ENCODE measurements around the gene RTBDN.

Gene RTBDN

DNA sequence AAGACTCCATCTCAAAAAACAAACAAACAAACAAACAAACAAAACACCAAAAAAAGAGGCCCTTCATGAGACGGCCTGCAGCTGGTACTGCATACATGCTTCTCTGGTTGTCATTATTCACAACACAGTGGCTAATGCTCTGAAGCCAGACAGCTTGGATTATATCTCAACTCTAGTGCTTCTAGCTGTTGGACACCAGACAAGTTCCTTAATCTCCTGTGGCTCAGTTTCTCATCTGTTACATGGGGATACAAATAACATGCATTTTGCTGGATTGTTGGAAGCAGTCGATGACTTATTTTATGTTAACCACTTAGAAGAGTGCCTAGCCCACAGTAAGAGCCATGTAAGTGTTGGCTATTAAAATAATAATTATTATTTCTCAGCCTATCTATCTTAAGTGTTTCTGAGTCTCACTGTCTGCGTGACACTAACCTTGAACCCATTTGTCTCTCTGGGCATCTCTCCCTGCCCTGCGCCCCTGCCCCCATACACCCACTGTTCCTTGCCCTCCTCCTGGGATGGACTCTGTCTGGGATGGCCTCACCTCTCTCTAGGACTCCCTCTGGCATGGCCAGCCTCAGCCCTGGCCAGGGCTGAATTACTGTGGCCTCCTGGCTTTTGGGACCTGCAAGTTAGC lies 46.2 kb downstream of the RTBDN start:
- Histone ChIP-seq H3K27ac (ENCODE audit: low read depth, low read length) (peak overlapping the region; percentile 97), H3K4me1 (ENCODE audit: insufficient read depth, low read length) (peaks cover 33% of the 10 kb centered on the region), H3K4me3 (ENCODE audit: low read depth in 1 of 2, low read length in 2 of 2) (peak overlapping the region in 1 of 2 donors; percentile 70), H3K27me3 (ENCODE audit: control insufficient read depth in 1 of 2, insufficient read depth in 2 of 2, low read length in 2 of 2) (no peaks in the 10 kb centered on the region), H3K9me3 (ENCODE audit: low read length) (no peaks in the 10 kb centered on the region), H3K9ac (ENCODE audit: low read length) (peak overlapping the region; percentile 87), H3K36me3 (ENCODE audit: insufficient read depth, low read length) (no peaks in the 10 kb centered on the region)

DNA sequence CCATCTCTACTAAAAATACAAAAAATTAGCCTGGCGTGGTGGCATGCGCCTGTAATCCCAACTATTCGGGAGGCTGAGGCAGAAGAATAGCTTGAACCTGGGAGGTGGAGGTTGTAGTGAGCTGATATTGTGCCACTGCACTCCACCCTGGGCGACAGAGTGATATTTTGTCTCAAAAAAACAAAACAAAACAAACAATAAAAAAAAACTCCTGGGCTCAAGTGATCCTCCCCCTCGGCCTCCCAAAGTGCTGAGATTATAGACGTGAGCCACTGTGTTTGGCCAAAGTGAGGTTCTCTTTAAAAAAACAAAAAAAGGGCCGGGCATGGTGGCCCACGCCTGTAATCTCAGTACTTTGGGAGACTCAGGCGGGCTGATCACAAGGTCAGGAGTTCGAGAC lies 46.9 kb downstream of the RTBDN start:
- H3K4me3 ChIP-seq (ENCODE audit: low read depth in 1 of 2, low read length in 2 of 2), result no peak overlapping the region
- peaks cover 35% of the 10 kb centered on the region for H3K4me1 ChIP-seq (ENCODE audit: insufficient read depth, low read length)
- peak overlapping the region; percentile 97 for H3K27ac ChIP-seq (ENCODE audit: low read depth, low read length)
- H3K9me3 ChIP-seq (ENCODE audit: low read length), result no peaks in the 10 kb centered on the region
- no peaks in the 10 kb centered on the region for H3K36me3 ChIP-seq (ENCODE audit: insufficient read depth, low read length)
- H3K9ac ChIP-seq (ENCODE audit: low read length), result no peak overlapping the region
- no peaks in the 10 kb centered on the region for H3K27me3 ChIP-seq (ENCODE audit: control insufficient read depth in 1 of 2, insufficient read depth in 2 of 2, low read length in 2 of 2)

- Histone ChIP-seq H3K4me3 (ENCODE audit: low read depth in 1 of 2, low read length in 2 of 2) (no peak overlapping the region), H3K4me1 (ENCODE audit: insufficient read depth, low read length) (peaks cover 39% of the 10 kb centered on the region), H3K9ac (ENCODE audit: low read length) (no peak overlapping the region), H3K27me3 (ENCODE audit: control insufficient read depth in 1 of 2, insufficient read depth in 2 of 2, low read length in 2 of 2) (no peaks in the 10 kb centered on the region), H3K36me3 (ENCODE audit: insufficient read depth, low read length) (no peaks in the 10 kb centered on the region), H3K27ac (ENCODE audit: low read depth, low read length) (peak overlapping the region; percentile 97), H3K9me3 (ENCODE audit: low read length) (no peaks in the 10 kb centered on the region)
These were observed 47.4 kb downstream of the RTBDN start for GRCh38 chr19:12786952-12787351.

DNA sequence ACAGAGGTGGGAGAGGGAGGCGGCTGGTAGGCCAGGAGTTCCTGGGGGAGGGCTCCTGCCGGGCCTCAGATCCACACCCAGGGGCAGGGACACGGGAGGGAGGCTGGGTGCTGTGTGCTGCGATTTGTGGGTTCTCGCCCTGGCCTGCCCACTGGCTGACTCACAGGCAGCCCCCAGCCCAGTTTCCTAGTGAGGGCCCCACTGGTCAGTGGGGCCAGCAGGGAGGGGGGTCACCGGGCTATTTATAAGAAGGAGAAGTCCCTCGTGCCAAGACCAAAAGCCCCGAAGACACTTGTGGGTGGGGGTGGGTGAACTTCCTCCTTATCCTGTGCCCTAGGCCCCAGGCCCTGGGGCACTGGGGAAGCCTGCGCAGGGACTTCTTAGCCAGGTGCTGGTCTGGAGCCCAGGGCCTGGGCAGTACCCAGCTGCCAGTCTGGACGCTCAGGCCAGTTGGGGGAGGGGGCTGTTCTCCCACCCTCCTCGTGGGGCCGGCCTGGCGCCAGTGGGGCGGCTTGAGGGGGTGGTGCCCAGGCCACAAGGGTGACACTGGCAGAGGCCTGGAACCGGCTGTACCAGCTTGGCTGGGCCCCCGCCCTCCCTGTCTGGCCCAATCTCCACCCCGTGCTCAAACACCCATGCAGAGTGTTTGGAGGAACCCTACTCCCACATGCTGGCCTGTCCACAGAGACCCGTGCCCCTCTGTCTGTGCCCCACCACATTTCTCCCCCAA lies 48.1 kb downstream of the RTBDN start:
- no peaks in the 10 kb centered on the region for H3K27me3 ChIP-seq (ENCODE audit: control insufficient read depth in 1 of 2, insufficient read depth in 2 of 2, low read length in 2 of 2)
- H3K36me3 ChIP-seq (ENCODE audit: insufficient read depth, low read length), result no peaks in the 10 kb centered on the region
- H3K9me3 ChIP-seq (ENCODE audit: low read length), result no peaks in the 10 kb centered on the region
- H3K4me1 ChIP-seq (ENCODE audit: insufficient read depth, low read length), result peaks cover 43% of the 10 kb centered on the region
- H3K27ac ChIP-seq (ENCODE audit: low read depth, low read length), result peak overlapping the region; percentile 97
- no peak overlapping the region for H3K4me3 ChIP-seq (ENCODE audit: low read depth in 1 of 2, low read length in 2 of 2)
- H3K9ac ChIP-seq (ENCODE audit: low read length), result no peak overlapping the region

- H3K9me3 ChIP-seq (ENCODE audit: low read length), result no peaks in the 10 kb centered on the region
- H3K27ac ChIP-seq (ENCODE audit: low read depth, low read length), result peak overlapping the region; percentile 97
- H3K4me3 ChIP-seq (ENCODE audit: low read depth in 1 of 2, low read length in 2 of 2), result no peak overlapping the region
- no peaks in the 10 kb centered on the region for H3K27me3 ChIP-seq (ENCODE audit: control insufficient read depth in 1 of 2, insufficient read depth in 2 of 2, low read length in 2 of 2)
- H3K9ac ChIP-seq (ENCODE audit: low read length), result no peak overlapping the region
- H3K4me1 ChIP-seq (ENCODE audit: insufficient read depth, low read length), result peaks cover 38% of the 10 kb centered on the region
- H3K36me3 ChIP-seq (ENCODE audit: insufficient read depth, low read length), result no peaks in the 10 kb centered on the region
These were observed 48.8 kb downstream of the RTBDN start for GRCh38 chr19:12785431-12786031.

- Histone ChIP-seq H3K27me3 (ENCODE audit: control insufficient read depth in 1 of 2, insufficient read depth in 2 of 2, low read length in 2 of 2) (no peaks in the 10 kb centered on the region), H3K4me1 (ENCODE audit: insufficient read depth, low read length) (peaks cover 36% of the 10 kb centered on the region), H3K9me3 (ENCODE audit: low read length) (no peaks in the 10 kb centered on the region), H3K36me3 (ENCODE audit: insufficient read depth, low read length) (no peaks in the 10 kb centered on the region), H3K9ac (ENCODE audit: low read length) (no peak overlapping the region), H3K4me3 (ENCODE audit: low read depth in 1 of 2, low read length in 2 of 2) (no peak overlapping the region), H3K27ac (ENCODE audit: low read depth, low read length) (peak overlapping the region; percentile 87)
These were observed 49.4 kb downstream of the RTBDN start for GRCh38 chr19:12784871-12785430.

DNA sequence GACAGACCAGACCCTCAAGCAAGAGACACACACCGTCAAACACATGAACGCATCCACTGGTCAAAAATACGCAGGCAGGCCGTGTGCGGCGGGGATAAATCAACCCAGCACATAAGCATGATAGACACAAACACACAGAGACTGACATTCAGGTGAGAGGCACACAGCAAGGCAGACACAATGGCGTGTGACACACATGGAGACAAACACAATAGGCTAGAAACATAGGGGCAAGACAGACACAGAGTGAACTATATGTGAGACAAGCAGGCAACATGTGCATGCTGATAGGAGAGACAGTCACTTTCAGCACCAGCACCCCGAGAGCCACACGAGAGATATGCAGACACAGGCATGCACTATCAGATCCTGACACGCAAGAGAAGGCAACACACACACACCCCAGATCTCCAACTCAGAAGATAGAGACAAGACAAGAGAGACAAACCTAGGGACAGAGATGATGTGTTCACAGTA lies 49.9 kb downstream of the RTBDN start:
- Histone ChIP-seq H3K4me1 (ENCODE audit: insufficient read depth, low read length) (peaks cover 38% of the 10 kb centered on the region), H3K9me3 (ENCODE audit: low read length) (no peaks in the 10 kb centered on the region), H3K36me3 (ENCODE audit: insufficient read depth, low read length) (no peaks in the 10 kb centered on the region), H3K9ac (ENCODE audit: low read length) (peak overlapping the region; percentile 3), H3K27ac (ENCODE audit: low read depth, low read length) (peak overlapping the region; percentile 87), H3K27me3 (ENCODE audit: control insufficient read depth in 1 of 2, insufficient read depth in 2 of 2, low read length in 2 of 2) (no peaks in the 10 kb centered on the region), H3K4me3 (ENCODE audit: low read depth in 1 of 2, low read length in 2 of 2) (no peak overlapping the region)

- Histone ChIP-seq H3K9ac (ENCODE audit: low read length) (peak overlapping the region; percentile 27), H3K9me3 (ENCODE audit: low read length) (no peaks in the 10 kb centered on the region), H3K36me3 (ENCODE audit: insufficient read depth, low read length) (no peaks in the 10 kb centered on the region), H3K27ac (ENCODE audit: low read depth, low read length) (peak overlapping the region; percentile 87), H3K4me1 (ENCODE audit: insufficient read depth, low read length) (peaks cover 38% of the 10 kb centered on the region), H3K4me3 (ENCODE audit: low read depth in 1 of 2, low read length in 2 of 2) (no peak overlapping the region), H3K27me3 (ENCODE audit: control insufficient read depth in 1 of 2, insufficient read depth in 2 of 2, low read length in 2 of 2) (no peaks in the 10 kb centered on the region)
These were observed 50.5 kb downstream of the RTBDN start for GRCh38 chr19:12783849-12784393.

DNA sequence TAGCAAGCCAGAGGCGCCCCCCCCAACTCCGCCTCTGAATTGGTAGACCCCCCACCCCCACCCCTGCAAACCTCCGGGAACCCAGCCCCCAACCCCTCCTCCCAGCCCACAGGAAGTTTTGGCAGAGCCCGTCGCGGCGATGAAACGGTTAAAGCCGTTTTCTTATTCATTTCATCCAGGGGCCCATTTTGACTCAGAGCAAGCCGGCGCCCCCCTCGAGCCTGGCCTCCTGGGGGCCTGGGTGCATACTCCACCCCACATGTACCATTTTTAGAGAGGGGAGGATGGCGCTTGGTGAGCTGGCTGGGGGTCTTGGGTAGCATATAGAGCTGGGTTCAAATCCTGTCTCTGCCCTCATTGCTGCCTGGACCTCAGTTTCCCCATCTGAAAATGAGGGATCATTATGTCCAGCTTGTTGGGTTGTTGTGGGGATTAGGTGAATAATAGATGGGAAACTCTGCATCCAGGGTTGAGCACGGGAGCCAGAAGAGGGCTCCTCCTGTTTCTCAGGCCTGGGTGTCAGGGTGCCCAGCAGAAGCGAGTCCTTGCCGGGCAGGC lies 51.0 kb downstream of the RTBDN start:
- peak overlapping the region; percentile 27 for H3K9ac ChIP-seq (ENCODE audit: low read length)
- no peaks in the 10 kb centered on the region for H3K9me3 ChIP-seq (ENCODE audit: low read length)
- no peaks in the 10 kb centered on the region for H3K27me3 ChIP-seq (ENCODE audit: control insufficient read depth in 1 of 2, insufficient read depth in 2 of 2, low read length in 2 of 2)
- H3K4me1 ChIP-seq (ENCODE audit: insufficient read depth, low read length), result peaks cover 38% of the 10 kb centered on the region
- peak overlapping the region; percentile 87 for H3K27ac ChIP-seq (ENCODE audit: low read depth, low read length)
- H3K4me3 ChIP-seq (ENCODE audit: low read depth in 1 of 2, low read length in 2 of 2), result peak overlapping the region; percentile 32 to 53
- H3K36me3 ChIP-seq (ENCODE audit: insufficient read depth, low read length), result no peaks in the 10 kb centered on the region

GRCh38 chr19:12782424-12783290 lies 51.7 kb downstream of the RTBDN start:
- Histone ChIP-seq H3K4me1 (ENCODE audit: insufficient read depth, low read length) (peaks cover 32% of the 10 kb centered on the region), H3K27me3 (ENCODE audit: control insufficient read depth in 1 of 2, insufficient read depth in 2 of 2, low read length in 2 of 2) (no peaks in the 10 kb centered on the region), H3K9ac (ENCODE audit: low read length) (peak overlapping the region; percentile 46), H3K4me3 (ENCODE audit: low read depth in 1 of 2, low read length in 2 of 2) (peak overlapping the region; percentile 53 to 64), H3K27ac (ENCODE audit: low read depth, low read length) (peak overlapping the region; percentile 87), H3K36me3 (ENCODE audit: insufficient read depth, low read length) (no peaks in the 10 kb centered on the region), H3K9me3 (ENCODE audit: low read length) (no peaks in the 10 kb centered on the region)

All from muscle layer of colon (tissue), 2 donors.